HepG2 (cell line): ENCODE measurements around the gene RPS17. TPM values are rescaled to one million over a fixed set of nuclear protein-coding genes. Genes with fewer than 3 reads are reported as not detected.

ENCODE experiments used
- ATAC-seq: fragments of 200-7000 bp; cut with Tn5 transposase; 3 replicates; pipeline ENCODE4 v1.9.1; 2020; ENCODE audit warnings: mild to moderate bottlenecking, moderate library complexity
- BruUV-seq: library from RNA; stranded (reverse); fragments of 400-500 nt; replicated peaks from 2 replicates; lab custom pipeline; 2021; lab: Mats Ljungman, UMichigan
- CTCF ChIA-PET: fragments of 300-600 bp; formaldehyde crosslinking; extraction: SDS; loops from one replicate; lab custom pipeline; 2021; ENCODE audit warnings: low total read pairs, inconsistent platforms, low intra/inter-chr PET ratio; lab: Yijun Ruan, JAX
- POLR2A ChIA-PET: fragments of 350-600 bp; sonication (Branson Sonifier 250); formaldehyde crosslinking; loops from one replicate; lab custom pipeline; 2020; ENCODE audit warnings: antibody characterized with exemption, inconsistent platforms; lab: Yijun Ruan, JAX
- DNase-seq: peaks from one replicate; pipeline ENCODE4 v3.0.0-alpha.2; 2015; ENCODE audit warnings: low spot score
- FAIRE-seq: peaks from 3 replicates; lab custom pipeline; 2011; peaks lifted over from hg19 to GRCh38; lab: Jason Lieb, UNC
- H2AFZ ChIP-seq: one replicate; pipeline ENCODE4 v1.6.1; 2011; ENCODE audit warnings: low read length, inconsistent platforms
- H3K27ac ChIP-seq: fragments of 300-600 bp; 3 replicates; pipeline ENCODE4 v1.8.0; 2011; ENCODE audit warnings: mixed run types, mild to moderate bottlenecking, mixed read lengths, low read length, inconsistent platforms; ENCODE audit not compliant: insufficient read depth; ENCODE audit errors: extremely low read length
- H3K27me3 ChIP-seq, 2 experiments: fragments of 200-600 bp in 1 of 2; 2 replicates in 1 of 2; 3 replicates in 1 of 2; pipeline versions ENCODE4 v1.6.0 to v1.8.0; 2011; ENCODE audit warnings: low read length in 2 of 2, mild to moderate bottlenecking in 2 of 2, moderate library complexity in 2 of 2, inconsistent platforms in 1 of 2; ENCODE audit not compliant: insufficient read depth in 2 of 2, control insufficient read depth in 1 of 2
- H3K36me3 ChIP-seq, 2 experiments: fragments of 200-600 bp in 1 of 2; replicated peaks in 1 of 2; 2 replicates in 1 of 2; 3 replicates in 1 of 2; pipeline versions ENCODE4 v1.5.1 to v1.8.0; 2011; ENCODE audit warnings: low read length in 2 of 2, inconsistent platforms in 1 of 2; ENCODE audit not compliant: insufficient read depth in 2 of 2, control insufficient read depth in 1 of 2
- H3K4me1 ChIP-seq: 2 replicates; pipeline ENCODE4 v1.5.1; 2012; ENCODE audit warnings: low read length, inconsistent platforms; ENCODE audit not compliant: insufficient read depth
- H3K4me2 ChIP-seq: 2 replicates; pipeline ENCODE4 v1.6.0; 2011; ENCODE audit warnings: low read depth, low read length, inconsistent platforms
- H3K4me3 ChIP-seq, 3 experiments: fragments of 200-600 bp in 1 of 3; sonication (generic), shearing (Covaris generic) in 1 of 3; replicated peaks in 1 of 3; 2 replicates each; pipeline ENCODE4 v1.5.1; 2011 to 2016; ENCODE audit warnings: low read length in 3 of 3, inconsistent platforms in 2 of 3, low read depth in 2 of 3, mild to moderate bottlenecking in 2 of 3, control low read depth in 1 of 3, mixed read lengths in 1 of 3; ENCODE audit not compliant: insufficient read depth in 1 of 3
- H3K79me2 ChIP-seq: one replicate; pipeline ENCODE4 v1.6.1; 2011; ENCODE audit warnings: low read length, inconsistent platforms; ENCODE audit not compliant: insufficient read depth
- H3K9ac ChIP-seq: 2 replicates; pipeline ENCODE4 v1.6.0; 2011; ENCODE audit warnings: mild to moderate bottlenecking, low read depth, low read length, inconsistent platforms; ENCODE audit not compliant: insufficient read depth
- H3K9me3 ChIP-seq: 2 replicates; pipeline ENCODE4 v1.5.1; 2012; ENCODE audit warnings: mild to moderate bottlenecking, low read length
- H4K20me1 ChIP-seq: 2 replicates; pipeline ENCODE4 v1.6.0; 2011; ENCODE audit warnings: inconsistent platforms, mild to moderate bottlenecking, low read length, moderate library complexity; ENCODE audit not compliant: insufficient read depth
- DRAP1 ChIP-seq: IDR thresholded peaks from 2 replicates; pipeline ENCODE4 v1.6.1; 2016; ENCODE audit warnings: missing genetic modification reagents, missing compliant biosample characterization
- HDAC1 ChIP-seq: sonication (generic); formaldehyde crosslinking; IDR thresholded peaks from 2 replicates; pipeline ENCODE4 v1.5.1; 2020; ENCODE audit warnings: mild to moderate bottlenecking, missing genetic modification reagents
- HNRNPH1 ChIP-seq: fragments of 200-400 bp; formaldehyde crosslinking; optimal IDR thresholded peaks from 2 replicates; pipeline ENCODE3; 2017; ENCODE audit warnings: mild to moderate bottlenecking, low read depth, low read length
- HNRNPLL ChIP-seq: fragments of 200-400 bp; formaldehyde crosslinking; IDR thresholded peaks from 2 replicates; pipeline ENCODE4 v1.6.1; 2017; ENCODE audit warnings: mild to moderate bottlenecking, low read depth, low read length; ENCODE audit not compliant: poor library complexity, severe bottlenecking
- MAZ ChIP-seq, 2 experiments: sonication (generic) in 1 of 2; formaldehyde crosslinking in 1 of 2; IDR thresholded peaks; 2 replicates each; pipeline versions ENCODE4 v1.5.0 to v1.6.1; 2012 to 2020; ENCODE audit warnings: low read depth in 2 of 2, mild to moderate bottlenecking in 2 of 2, borderline replicate concordance in 1 of 2, improper control_type of control experiment in 1 of 2, low read length in 1 of 2, missing genetic modification reagents in 1 of 2, moderate library complexity in 1 of 2
- MIER3 ChIP-seq: IDR thresholded peaks from 2 replicates; pipeline ENCODE4 v1.6.1; 2016; ENCODE audit warnings: missing compliant biosample characterization, borderline replicate concordance
- MLXIP ChIP-seq: sonication (generic); formaldehyde crosslinking; IDR thresholded peaks from 2 replicates; pipeline ENCODE4 v1.9.0; 2021; ENCODE audit warnings: missing genetic modification reagents, borderline replicate concordance
- NR2F1 ChIP-seq, 2 experiments: fragments of 450-650 bp in 1 of 2; formaldehyde crosslinking in 1 of 2; IDR thresholded peaks; 2 replicates each; pipeline versions ENCODE4 v1.5.0 to v1.6.1; 2016 to 2020; ENCODE audit warnings: mild to moderate bottlenecking in 1 of 2, missing compliant biosample characterization in 1 of 2, missing genetic modification reagents in 1 of 2, moderate library complexity in 1 of 2
- NRL ChIP-seq: sonication (generic); formaldehyde crosslinking; IDR thresholded peaks from 2 replicates; pipeline ENCODE4 v1.5.0; 2020; ENCODE audit warnings: missing genetic modification reagents, mild to moderate bottlenecking, moderate library complexity, borderline replicate concordance
- PAF1 ChIP-seq: IDR thresholded peaks from 2 replicates; pipeline ENCODE4 v1.6.1; 2016; ENCODE audit warnings: missing genetic modification reagents, missing compliant biosample characterization
- PHF20 ChIP-seq: sonication (generic); formaldehyde crosslinking; IDR thresholded peaks from 2 replicates; pipeline ENCODE4 v1.5.0; 2020; ENCODE audit warnings: mild to moderate bottlenecking, missing genetic modification reagents
- PTBP1 ChIP-seq: fragments of 200-400 bp; formaldehyde crosslinking; IDR thresholded peaks from 2 replicates; pipeline ENCODE4 v1.6.1; 2018; ENCODE audit warnings: low read length, low read depth; ENCODE audit not compliant: poor library complexity, severe bottlenecking
- RAD21 ChIP-seq: fragments of 450-650 bp; formaldehyde crosslinking; IDR thresholded peaks from 2 replicates; pipeline ENCODE4 v1.5.0; 2020; ENCODE audit warnings: mild to moderate bottlenecking
- TGIF2 ChIP-seq: IDR thresholded peaks from 2 replicates; pipeline ENCODE4 v1.6.1; 2016; ENCODE audit warnings: control low read depth, missing compliant biosample characterization
- THAP11 ChIP-seq: IDR thresholded peaks from 2 replicates; pipeline ENCODE4 v1.6.1; 2016; ENCODE audit warnings: missing biosample characterization, missing genetic modification reagents
- TRIM24 ChIP-seq: sonication (generic); formaldehyde crosslinking; IDR thresholded peaks from 2 replicates; pipeline ENCODE4 v1.8.0; 2022; ENCODE audit warnings: mild to moderate bottlenecking, missing genetic modification reagents
- ZNF276 ChIP-seq: sonication (generic); formaldehyde crosslinking; IDR thresholded peaks from 2 replicates; pipeline ENCODE4 v1.4.0; 2020; ENCODE audit warnings: mild to moderate bottlenecking, low read depth, missing genetic modification reagents
- ZNF501 ChIP-seq: sonication (generic); formaldehyde crosslinking; IDR thresholded peaks from 2 replicates; pipeline ENCODE4 v1.5.1; 2020; ENCODE audit warnings: mild to moderate bottlenecking, moderate library complexity, missing genetic modification reagents
- WGBS: methylation state at CpG from one replicate; pipeline ENCODE4 v1.1.6; 2017; ENCODE audit warnings: low lambda C conversion rate; 5-methylcytosine and 5-hydroxymethylcytosine counted together
- in situ Hi-C: cut with HindIII; loops from 2 replicates; pipeline ENCODE4 v1.10.0; 2017; ENCODE audit warnings: low pct_unique_long_range_greater_than_20kb; ENCODE audit not compliant: extremely low pct_ligation_motif_present
- intact Hi-C: fragments of 100-400 bp; cut with micrococcal nuclease; formaldehyde crosslinking; loops from one replicate; pipeline ENCODE4 v1.10.0; 2022; ENCODE audit not compliant: unreplicated experiment
- polyA plus RNA-seq, 8 experiments: library from polyadenylated mRNA; depleted of rRNA in 3 of 8; stranded (reverse) in 7 of 8; unstranded in 1 of 8; fragments of >200 nt; fragmentation: Illumina TruSeq in 4 of 8; extraction: Trizol in 4 of 8; gene quantifications; 2 replicates each; pipeline versions ENCODE4 v1.2.1 to v1.2.3, GENCODE V29; 2011 to 2016; ENCODE audit warnings: low read depth in 4 of 8, missing spikeins in 1 of 8, mixed read lengths in 1 of 8; ENCODE audit not compliant: insufficient read depth in 1 of 8
- total RNA-seq, 5 experiments: library from RNA; depleted of rRNA; stranded (reverse); fragments of >200 nt; fragmentation: Illumina TruSeq; extraction: Trizol; gene quantifications; 2 replicates each; pipeline ENCODE4 v1.2.3, GENCODE V29; 2016; ENCODE audit warnings: low read depth in 1 of 5

Gene RPS17
- total and polyA plus RNA-seq, 2 of the 13 experiments (the other 11 are each of a cell fraction or from before 2014, with no cell fraction given) = 2,570 to 5,021 TPM

GRCh38 chr15:82535566-82536408 is 4.5 kb downstream of the RPS17 start:
- no peaks in the 10 kb centered on the region for H3K9me3 ChIP-seq
- ChIA-PET POLR2A (interaction anchor here (1.8 kb wide), 1 partner anchor 215 kb away, joined by 4 read pairs; no protein-coding TSS in a partner anchor), CTCF (no interaction called here)
- no peak overlapping the region for H3K9ac ChIP-seq
- H3K27ac ChIP-seq = peak overlapping the region; percentile 29
- peaks cover 0 to 3% of the 10 kb centered on the region in 2 experiments; a peak in 1 of 5 replicates for H3K27me3 ChIP-seq
- H3K4me2 ChIP-seq = peak overlapping the region; percentile 23; the same call in 1 of the 2 replicates
- DNase-seq (peak; percentile 58), ATAC-seq (peak; percentile 35), FAIRE-seq (peak; percentile 70)
- BruUV-seq = no TSS peak
- H2AFZ ChIP-seq = no peak overlapping the region
- 70% methylated on average over 9 of the region's 9 CpGs for WGBS
- peaks cover 36% of the 10 kb centered on the region for H3K4me1 ChIP-seq
- peaks cover 18 to 47% of the 10 kb centered on the region in 2 experiments for H3K36me3 ChIP-seq
- peaks cover 44% of the 10 kb centered on the region for H4K20me1 ChIP-seq
- intact Hi-C loops (no loop called here), in situ Hi-C loops (no loop called here)
- peaks cover 26% of the 10 kb centered on the region for H3K79me2 ChIP-seq
- H3K4me3 ChIP-seq = no peak overlapping the region
- TF ChIP-seq TGIF2 (CRISPR knock-in tag) = peak; percentile 80; the same call in 1 of the 2 replicates
- no peak for TF ChIP-seq MLXIP (CRISPR knock-in tag)
- TF ChIP-seq RAD21 (CRISPR knock-in tag) = 0 out of 2 replicates have a peak, but pooled peaks have one; percentile 14
- no peak for TF ChIP-seq HNRNPLL
- TF ChIP-seq THAP11 = no peak
- TF ChIP-seq PHF20 (CRISPR knock-in tag) = no peak
- TF ChIP-seq MAZ (IDR thresholded peaks at IDR 0.05; ENCODE audit: borderline replicate concordance, low read depth, low read length) = no peak
- no peak for TF ChIP-seq MAZ (CRISPR knock-in tag; IDR thresholded peaks at IDR 0.05; ENCODE audit: low read depth)
- TF ChIP-seq HNRNPH1 = no peak
- TF ChIP-seq DRAP1 (CRISPR knock-in tag) = peak; percentile 39; the same call in 1 of the 2 replicates
- peak; percentile 33; the same call in 1 of the 2 replicates for TF ChIP-seq HDAC1 (CRISPR knock-in tag)
- TF ChIP-seq NRL = no peak
- no peak for TF ChIP-seq MIER3
- no peak for TF ChIP-seq ZNF276 (CRISPR knock-in tag)
- no peak for TF ChIP-seq TRIM24
- 0 out of 4 replicates have a peak, but pooled peaks of 1 of the 2 experiments have one; percentile 25 for TF ChIP-seq NR2F1 (CRISPR knock-in tag; IDR thresholded peaks at IDR 0.05)
- TF ChIP-seq ZNF501 = 0 out of 2 replicates have a peak, but pooled peaks have one; percentile 39
- TF ChIP-seq PTBP1 = no peak
- TF ChIP-seq PAF1 = peak; percentile 92
